ENCODE data around the gene AP1M2.

- TF ChIP-seq EZH2 (IDR thresholded peaks at IDR 0.05) (no peak), POLR2AphosphoS5 (IDR thresholded peaks at IDR 0.05; ENCODE audit: borderline replicate concordance, low read depth, low read length) (no peak), FOXP2 (optimal IDR thresholded peaks at IDR 0.05; ENCODE audit: control extremely low read depth, extremely low read length, insufficient read depth) (no peak)
Measured at GRCh38 chr19:10577951-10578350, 9.2 kb downstream of the AP1M2 start.
